ENCODE measurements around the gene CSTF1.

DNA sequence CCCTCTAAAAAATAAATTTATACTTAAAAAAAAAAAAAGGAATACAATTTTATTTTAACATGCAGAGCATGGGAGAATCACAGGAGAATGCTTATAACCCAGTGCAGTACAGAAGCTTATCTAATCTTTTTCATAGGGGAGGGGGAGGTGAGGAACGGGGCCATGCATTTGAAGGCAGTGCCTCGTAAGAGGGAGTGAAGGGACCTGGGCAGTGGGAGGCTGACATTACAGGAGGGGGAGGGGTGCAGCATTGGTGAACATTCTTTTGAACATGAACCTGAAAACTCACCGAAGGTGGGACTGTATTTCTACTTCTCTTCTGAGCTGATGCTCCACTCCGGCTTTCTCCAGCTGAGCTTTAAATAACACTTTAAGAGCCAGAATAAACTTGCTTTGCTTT is 9.7 kb upstream of the CSTF1 start:
- TF ChIP-seq GATA2 (IDR thresholded peaks at IDR 0.05; ENCODE audit: low read depth, low read length) (no peak), GATA3 (IDR thresholded peaks at IDR 0.05; ENCODE audit: low read depth, low read length) (no peak)

Measured in SH-SY5Y (cell line).